HG03457 (cell line): ENCODE measurements around the gene CTSD.
"Not testable (repeated sequence)": the region's sequence is repeated elsewhere in the genome, so short reads cannot be mapped to it uniquely, and the experiment has no call there.

ENCODE experiments used
- ATAC-seq: cut with Tn5 transposase; IDR thresholded peaks from one replicate; pipeline ENCODE4 v1.9.1; 2021; ENCODE audit warnings: moderate number of reproducible peaks; ENCODE audit not compliant: unreplicated experiment

CTSD gene

GRCh38 chr11:1763796-1764661, at the start of gene CTSD:
TSS of gene CTSD (minus strand) at chr11:1763927. CDS start at chr11:1763859, 68 bp downstream.
- ATAC-seq, result peak; percentile 39

- ATAC-seq, result not testable (repeated sequence)
Measured at GRCh38 chr11:1813356-1813755, 49.6 kb upstream of the CTSD start.

- ATAC-seq, result no peak
Measured at GRCh38 chr11:1812801-1813200, 49.1 kb upstream of the CTSD start.

GRCh38 chr11:1812274-1812673, 48.5 kb upstream of the CTSD start:
- ATAC-seq, result no peak

- no peak for ATAC-seq
Measured at GRCh38 chr11:1810761-1811160, 47.0 kb upstream of the CTSD start.

GRCh38 chr11:1807264-1807995, 43.7 kb upstream of the CTSD start:
- no peak for ATAC-seq

GRCh38 chr11:1805525-1805924, 41.8 kb upstream of the CTSD start:
- ATAC-seq, result no peak

GRCh38 chr11:1803835-1804519, 40.2 kb upstream of the CTSD start:
- not testable (repeated sequence) for ATAC-seq

- no peak for ATAC-seq
Measured at GRCh38 chr11:1803246-1803645, 39.5 kb upstream of the CTSD start.

GRCh38 chr11:1797391-1798125, 33.8 kb upstream of the CTSD start:
- no peak for ATAC-seq

- no peak for ATAC-seq
Measured at GRCh38 chr11:1796413-1797011, 32.8 kb upstream of the CTSD start.

GRCh38 chr11:1793081-1793480, 29.4 kb upstream of the CTSD start:
- ATAC-seq, result no peak

- ATAC-seq, result no peak
Measured at GRCh38 chr11:1792461-1792860, 28.7 kb upstream of the CTSD start.

GRCh38 chr11:1791912-1792311, 28.2 kb upstream of the CTSD start:
- ATAC-seq, result no peak

GRCh38 chr11:1786466-1786865, 22.7 kb upstream of the CTSD start:
- no peak for ATAC-seq

- ATAC-seq, result no peak
Measured at GRCh38 chr11:1785749-1786413, 22.2 kb upstream of the CTSD start.

GRCh38 chr11:1784761-1785650, 21.3 kb upstream of the CTSD start:
- no peak for ATAC-seq

GRCh38 chr11:1783725-1784529, 20.2 kb upstream of the CTSD start:
- no peak for ATAC-seq
